Spleen (tissue), 3 donors: Measurements from ENCODE around the gene NRCAM.

Source experiments
- POLR2A ChIP-seq, 3 donors: fragments of 450-650 bp; IDR thresholded peaks; one replicate each; pipeline ENCODE4 v1.5.1; 2017; ENCODE audit warnings: antibody characterized with exemption in 3 of 3, mild to moderate bottlenecking in 1 of 3
- POLR2AphosphoS5 ChIP-seq, 3 donors: sonication (generic); formaldehyde crosslinking; IDR thresholded peaks; one replicate each; pipeline ENCODE4 v1.5.1; 2017; ENCODE audit warnings: antibody characterized with exemption in 3 of 3

GRCh38 chr7:108101759-108102158 is 354.5 kb downstream of the NRCAM start:
- no peak for TF ChIP-seq POLR2AphosphoS5 (IDR thresholded peaks at IDR 0.05)
- no peak for TF ChIP-seq POLR2A (IDR thresholded peaks at IDR 0.05)
